HEK293 (cell line): ENCODE data around the gene MOB1A.

ENCODE experiments used
- CTCF ChIP-seq: fragments of 450-650 bp; formaldehyde crosslinking; IDR thresholded peaks from 2 replicates; pipeline ENCODE4 v1.5.1; 2016; ENCODE audit warnings: missing biosample characterization, missing genetic modification characterization
- HOXA7 ChIP-seq: sonication (generic); formaldehyde crosslinking; IDR thresholded peaks from 2 replicates; pipeline ENCODE4 v1.8.1; 2022; ENCODE audit warnings: missing genetic modification reagents, borderline replicate concordance
- PATZ1 ChIP-seq: fragments of 450-650 bp; formaldehyde crosslinking; IDR thresholded peaks from 2 replicates; pipeline ENCODE4 v1.5.1; 2016; ENCODE audit warnings: missing biosample characterization, missing genetic modification characterization
- REST ChIP-seq: fragments of 450-650 bp; formaldehyde crosslinking; IDR thresholded peaks from 2 replicates; pipeline ENCODE4 v1.5.1; 2016; ENCODE audit warnings: missing biosample characterization, missing genetic modification characterization
- TCF7L2 ChIP-seq: IDR thresholded peaks from 2 replicates; pipeline ENCODE4 v1.6.1; 2011; ENCODE audit warnings: low read depth, mild to moderate bottlenecking, inconsistent platforms, low read length, moderate library complexity, borderline replicate concordance
- YY1 ChIP-seq: fragments of 450-650 bp; formaldehyde crosslinking; IDR thresholded peaks from 2 replicates; pipeline ENCODE4 v1.5.1; 2018; ENCODE audit warnings: missing biosample characterization, missing genetic modification characterization
- ZNF2 ChIP-seq: fragments of 450-650 bp; formaldehyde crosslinking; IDR thresholded peaks from 2 replicates; pipeline ENCODE4 v1.5.1; 2016; ENCODE audit warnings: missing biosample characterization, missing genetic modification characterization
- ZSCAN18 ChIP-seq: fragments of 450-650 bp; formaldehyde crosslinking; IDR thresholded peaks from 2 replicates; pipeline ENCODE4 v1.5.1; 2016; ENCODE audit warnings: missing biosample characterization, missing genetic modification characterization
- ZSCAN23 ChIP-seq: fragments of 450-650 bp; formaldehyde crosslinking; IDR thresholded peaks from 2 replicates; pipeline ENCODE4 v1.5.1; 2016; ENCODE audit warnings: missing biosample characterization, missing genetic modification characterization

GRCh38 chr2:74104839-74105238, 73.8 kb downstream of the MOB1A start:
- TF ChIP-seq PATZ1 (tag by site-specific recombination) (no peak), HOXA7 (CRISPR knock-in tag) (no peak), ZSCAN23 (tag by site-specific recombination) (no peak), YY1 (tag by site-specific recombination) (no peak), TCF7L2 (no peak), CTCF (tag by site-specific recombination) (no peak), ZNF2 (tag by site-specific recombination) (no peak), REST (tag by site-specific recombination) (no peak), ZSCAN18 (tag by site-specific recombination) (no peak)
